ENCODE data around the gene NFIA. TPM values are rescaled to one million over a fixed set of nuclear protein-coding genes. Genes with fewer than 3 reads are reported as not detected.

The NFIA gene
- total and polyA plus RNA-seq, 5 experiments from 2014 or later: 6.3 to 7.8 (median 7.4) TPM

- ATAC-seq (no peak), DNase-seq (no peak)
- POLR2A ChIA-PET: no interaction called here
- Mint-ChIP-seq H3K27me3 (no peaks in the 10 kb centered on the region), H3K9me3 (no peaks in the 10 kb centered on the region), H3K27ac (no peak overlapping the region), H3K4me1 (peaks cover 3 to 9% (median 8%) of the 10 kb centered on the region in 4 donors), H3K4me3 (no peak overlapping the region), H3K36me3 (no peaks in the 10 kb centered on the region)
These were observed 365.0 kb downstream of the NFIA start for GRCh38 chr1:61447106-61447967.

- Mint-ChIP-seq H3K9me3 (no peaks in the 10 kb centered on the region), H3K27me3 (no peaks in the 10 kb centered on the region), H3K4me3 (no peak overlapping the region), H3K4me1 (peaks cover 4 to 13% (median 10%) of the 10 kb centered on the region in 4 donors), H3K27ac (peak overlapping the region in 1 of 10 donors; percentile 61), H3K36me3 (no peaks in the 10 kb centered on the region)
- DNase-seq (no peak), ATAC-seq (no peak)
- POLR2A ChIA-PET: no interaction called here
These were observed 365.6 kb downstream of the NFIA start for GRCh38 chr1:61447968-61448430.

GRCh38 chr1:61448914-61449313, 366.6 kb downstream of the NFIA start:
- DNase-seq: no peak
- no peak overlapping the region for H3K4me3 Mint-ChIP-seq
- H3K27me3 Mint-ChIP-seq: no peaks in the 10 kb centered on the region
- POLR2A ChIA-PET: no interaction called here
- H3K27ac Mint-ChIP-seq: peak overlapping the region in 1 of 10 donors; percentile 91
- ATAC-seq: no peak
- H3K36me3 Mint-ChIP-seq: no peaks in the 10 kb centered on the region
- H3K4me1 Mint-ChIP-seq: peaks cover 7 to 18% (median 16%) of the 10 kb centered on the region in 4 donors
- no peaks in the 10 kb centered on the region for H3K9me3 Mint-ChIP-seq

- peaks cover 7 to 18% (median 16%) of the 10 kb centered on the region in 4 donors for H3K4me1 Mint-ChIP-seq
- no peaks in the 10 kb centered on the region for H3K9me3 Mint-ChIP-seq
- H3K27ac Mint-ChIP-seq: peak overlapping the region in 1 of 10 donors; percentile 91
- POLR2A ChIA-PET: no interaction called here
- H3K4me3 Mint-ChIP-seq: no peak overlapping the region
- H3K36me3 Mint-ChIP-seq: no peaks in the 10 kb centered on the region
- ATAC-seq (no peak), DNase-seq (no peak)
- H3K27me3 Mint-ChIP-seq: no peaks in the 10 kb centered on the region
These were observed 367.0 kb downstream of the NFIA start for GRCh38 chr1:61449410-61449809.

- peaks cover 0 to 4% (median 0%) of the 10 kb centered on the region in 3 donors for H3K36me3 Mint-ChIP-seq
- no peak for DNase-seq
- ATAC-seq: no peak
- H3K27me3 Mint-ChIP-seq: no peaks in the 10 kb centered on the region
- peak overlapping the region in 2 of 10 donors; percentile 10 to 12 for H3K27ac Mint-ChIP-seq
- POLR2A ChIA-PET: no interaction called here
- peaks cover 7 to 18% (median 16%) of the 10 kb centered on the region in 4 donors for H3K4me1 Mint-ChIP-seq
- no peaks in the 10 kb centered on the region for H3K9me3 Mint-ChIP-seq
- H3K4me3 Mint-ChIP-seq: no peak overlapping the region
These were observed 368.1 kb downstream of the NFIA start for GRCh38 chr1:61450454-61450853.

GRCh38 chr1:61450872-61451571, 368.7 kb downstream of the NFIA start:
- ATAC-seq (no peak), DNase-seq (no peak)
- peak overlapping the region in 2 of 10 donors; percentile 12 to 14 for H3K27ac Mint-ChIP-seq
- peaks cover 0 to 10% (median 0%) of the 10 kb centered on the region in 3 donors for H3K36me3 Mint-ChIP-seq
- peaks cover 7 to 18% (median 16%) of the 10 kb centered on the region in 4 donors for H3K4me1 Mint-ChIP-seq
- no peaks in the 10 kb centered on the region for H3K9me3 Mint-ChIP-seq
- POLR2A ChIA-PET: no interaction called here
- H3K4me3 Mint-ChIP-seq: no peak overlapping the region
- H3K27me3 Mint-ChIP-seq: no peaks in the 10 kb centered on the region

GRCh38 chr1:61451572-61451968, 369.2 kb downstream of the NFIA start:
- Mint-ChIP-seq H3K4me1 (peaks cover 7 to 18% (median 16%) of the 10 kb centered on the region in 4 donors), H3K36me3 (peaks cover 0 to 11% (median 0%) of the 10 kb centered on the region in 3 donors), H3K27ac (peak overlapping the region in 1 of 10 donors; percentile 40), H3K4me3 (no peak overlapping the region), H3K9me3 (no peaks in the 10 kb centered on the region), H3K27me3 (no peaks in the 10 kb centered on the region)
- ATAC-seq (no peak), DNase-seq (no peak)
- POLR2A ChIA-PET: no interaction called here

GRCh38 chr1:61452176-61453035, 370.0 kb downstream of the NFIA start:
- Mint-ChIP-seq H3K36me3 (peaks cover 0 to 14% (median 0%) of the 10 kb centered on the region in 3 donors), H3K9me3 (no peaks in the 10 kb centered on the region), H3K4me1 (peaks cover 7 to 18% (median 16%) of the 10 kb centered on the region in 4 donors), H3K27ac (peak overlapping the region in 5 of 10 donors; percentile 17 to 87 (median 26)), H3K27me3 (no peaks in the 10 kb centered on the region), H3K4me3 (no peak overlapping the region)
- ATAC-seq: peak in 1 of 2 donors; percentile 23
- no peak for DNase-seq
- POLR2A ChIA-PET: no interaction called here

GRCh38 chr1:61453111-61453961, 371.0 kb downstream of the NFIA start:
- H3K27me3 Mint-ChIP-seq: no peaks in the 10 kb centered on the region
- H3K4me3 Mint-ChIP-seq: peak overlapping the region in 3 of 10 donors; percentile 3 to 20 (median 12)
- H3K4me1 Mint-ChIP-seq: peaks cover 7 to 18% (median 16%) of the 10 kb centered on the region in 4 donors
- peak overlapping the region in 9 of 10 donors; percentile 20 to 87 (median 45) for H3K27ac Mint-ChIP-seq
- DNase-seq (peak; percentile 42 to 82 (median 59)), ATAC-seq (peak; percentile 83 to 88)
- POLR2A ChIA-PET: no interaction called here
- peaks cover 0 to 14% (median 0%) of the 10 kb centered on the region in 3 donors for H3K36me3 Mint-ChIP-seq
- H3K9me3 Mint-ChIP-seq: no peaks in the 10 kb centered on the region

GRCh38 chr1:61455400-61455799, 373.0 kb downstream of the NFIA start:
- Mint-ChIP-seq H3K4me1 (peaks cover 3 to 23% (median 14%) of the 10 kb centered on the region in 4 donors), H3K27me3 (no peaks in the 10 kb centered on the region), H3K36me3 (peaks cover 0 to 14% (median 0%) of the 10 kb centered on the region in 3 donors), H3K9me3 (no peaks in the 10 kb centered on the region), H3K27ac (peak overlapping the region in 2 of 10 donors; percentile 15 to 78), H3K4me3 (no peak overlapping the region)
- POLR2A ChIA-PET: no interaction called here
- ATAC-seq (no peak), DNase-seq (no peak)

- no peak for ATAC-seq
- POLR2A ChIA-PET: no interaction called here
- Mint-ChIP-seq H3K36me3 (peaks cover 0 to 18% (median 0%) of the 10 kb centered on the region in 3 donors), H3K27ac (peak overlapping the region in 1 of 10 donors; percentile 82), H3K4me3 (no peak overlapping the region), H3K9me3 (no peaks in the 10 kb centered on the region), H3K4me1 (peaks cover 3 to 16% (median 8%) of the 10 kb centered on the region in 4 donors), H3K27me3 (no peaks in the 10 kb centered on the region)
- DNase-seq: no peak
These were observed 375.2 kb downstream of the NFIA start for GRCh38 chr1:61457526-61458040.

Measured in naive thymus-derived CD8-positive, alpha-beta T cell (primary cell).